Right ventricle myocardium superior (tissue), 1 donor: ENCODE data around the gene IGF2. TPM values are rescaled to one million over a fixed set of nuclear protein-coding genes. Genes with fewer than 3 reads are reported as not detected.

Experiments used
- ATAC-seq: fragments of 200-7000 bp; cut with Tn5 transposase; one replicate; pipeline ENCODE4 v1.9.1; 2020; ENCODE audit warnings: mild to moderate bottlenecking; ENCODE audit not compliant: poor library complexity
- DNase-seq: peaks from one replicate; pipeline ENCODE4 v3.0.0-alpha.2; 2020
- intact Hi-C: fragments of 100-400 bp; cut with DNase I; formaldehyde crosslinking; loops from one replicate; pipeline ENCODE4 v1.11.2; 2022
- total RNA-seq: library from RNA; stranded (reverse); fragmentation: NEBNext Ultra II Directional; extraction: Animal tissue kit (Norgen Biotek cat#: 25700); gene quantifications from one replicate; pipeline ENCODE4 v1.2.1, GENCODE V29; 2021
- donor health status: DM: no; HTN: yes; CAD: no; lungs with severe emphysema.

IGF2 gene
- total RNA-seq, 1 donor from 2014 or later = 79.9 TPM

DNA sequence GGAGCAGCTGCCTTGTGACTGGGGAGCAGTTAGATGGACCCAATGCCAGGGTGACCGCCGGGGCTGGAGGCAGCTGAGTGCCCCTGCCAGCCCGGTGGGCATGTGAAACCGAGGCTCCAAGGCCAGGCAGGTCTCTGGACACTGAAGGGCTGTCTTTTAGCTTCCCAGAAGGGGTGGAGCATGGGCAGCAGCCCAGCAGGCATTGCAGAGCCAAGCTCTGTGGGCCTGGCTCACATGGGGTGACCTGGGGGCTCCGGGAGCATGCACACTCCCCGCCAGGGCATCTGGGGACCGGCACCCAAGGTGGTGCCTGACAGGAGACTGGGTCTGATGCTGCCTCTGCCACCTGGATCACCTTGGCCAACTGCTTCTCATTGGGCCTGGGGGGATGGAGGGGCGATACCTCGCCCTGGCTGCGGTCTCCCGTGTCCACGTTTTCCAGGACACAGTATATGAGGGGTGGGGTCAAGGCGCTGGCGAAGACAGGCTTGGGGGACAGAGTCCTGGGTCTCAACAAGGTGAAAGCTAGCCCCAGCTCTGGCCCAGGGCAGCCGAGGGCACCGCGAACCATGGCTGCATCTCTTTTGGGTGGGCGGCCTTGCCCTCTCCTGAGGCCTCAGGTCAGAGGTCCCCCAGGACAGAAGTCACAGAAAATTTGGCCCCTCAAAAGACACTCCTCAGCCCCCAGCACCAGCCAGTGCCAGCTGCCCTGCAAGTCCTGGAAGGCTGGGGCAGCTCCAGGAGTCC is 18.3 kb upstream of the IGF2 start:
- ATAC-seq (no peak), DNase-seq (no peak)
- intact Hi-C loops = no loop called here

DNA sequence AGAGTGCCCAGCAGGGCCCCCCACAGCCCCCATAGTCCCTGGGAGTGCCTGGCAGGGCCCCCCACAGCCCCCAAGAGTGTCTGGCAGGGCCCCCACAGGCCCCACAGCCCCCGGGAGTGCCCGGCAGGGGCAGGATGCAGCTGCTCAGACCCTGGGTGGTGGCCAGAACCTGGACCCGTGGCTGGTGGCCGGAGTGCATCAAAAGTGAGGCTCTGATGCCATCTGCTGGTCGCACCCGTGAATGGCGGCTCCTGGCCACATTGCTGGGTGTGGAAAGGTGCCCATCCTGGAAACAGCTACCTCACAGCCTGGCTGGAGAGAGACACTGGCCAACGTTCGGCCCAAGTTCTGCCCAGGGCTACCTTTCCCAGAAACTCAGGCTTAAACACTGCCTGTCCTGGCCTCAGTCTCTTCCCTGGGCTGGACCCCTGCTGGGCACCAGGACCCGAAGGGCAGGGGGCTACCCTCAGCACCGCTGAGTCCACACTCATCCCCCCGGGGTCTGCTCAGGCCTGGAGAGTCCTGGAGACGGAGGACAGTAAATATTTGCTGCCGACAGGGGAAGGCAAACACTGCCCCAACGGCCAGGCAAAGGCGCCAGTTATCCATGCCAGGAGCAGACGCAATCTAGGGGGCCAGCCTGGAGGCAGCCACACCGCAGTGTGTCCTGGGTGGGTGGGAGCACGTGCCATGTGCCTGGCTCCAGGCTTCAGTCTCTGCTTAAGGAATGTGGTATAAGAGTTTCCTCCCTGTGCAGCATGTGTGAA is 17.4 kb upstream of the IGF2 start:
- peak; percentile 81 for DNase-seq
- intact Hi-C loops = no loop called here

DNA sequence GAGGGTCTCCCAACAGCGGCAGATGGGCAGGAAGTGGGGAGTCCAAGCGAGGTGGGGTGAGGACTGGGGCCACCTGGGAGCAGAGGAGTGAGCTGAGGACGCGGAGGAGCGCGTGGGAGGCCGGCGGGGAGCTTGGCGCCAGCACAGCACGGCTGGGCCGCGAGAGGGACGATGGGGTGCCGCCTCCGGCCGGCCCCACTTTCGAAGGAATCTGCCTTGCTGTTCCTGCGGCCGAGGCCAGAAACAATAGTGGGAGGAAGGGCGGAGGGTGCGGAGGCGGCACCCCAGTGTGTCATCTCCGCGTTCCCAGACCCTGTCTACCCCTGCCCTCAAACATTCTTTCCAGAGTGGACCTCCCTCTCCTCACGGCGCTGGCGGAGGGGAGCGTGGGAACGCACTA is 16.3 kb upstream of the IGF2 start:
- ATAC-seq (no peak), DNase-seq (no peak)
- intact Hi-C loops = no loop called here

More for the DNA sequence above, 17.4 kb upstream of the IGF2 start:
- peak; percentile 74 for ATAC-seq

DNA sequence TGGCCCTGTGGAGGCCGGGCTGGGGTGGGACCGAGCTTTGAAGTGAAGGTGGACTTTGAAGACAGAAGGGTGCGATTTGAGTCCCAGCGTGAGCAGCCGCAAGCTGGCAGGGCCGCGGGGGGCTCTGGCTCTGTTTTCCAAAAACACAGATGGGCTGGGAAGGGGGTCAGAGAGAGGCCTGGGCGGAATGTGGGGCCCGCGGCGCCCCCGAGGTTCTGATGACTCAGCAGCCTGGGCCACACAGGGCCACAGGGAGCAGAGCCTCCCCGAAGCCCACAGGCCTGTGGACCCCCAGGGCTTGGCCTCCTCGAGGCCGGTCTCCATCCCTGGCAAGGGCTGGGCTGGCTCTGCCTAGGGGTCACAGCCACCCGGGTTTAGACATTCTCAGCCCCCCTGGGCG is 15.7 kb upstream of the IGF2 start:
- intact Hi-C loops = loop anchor here (5.0 kb wide), 3 partner anchors 318 to 503 kb away; partner anchors contain the start of gene TNNI2
- ATAC-seq (no peak), DNase-seq (no peak)

DNA sequence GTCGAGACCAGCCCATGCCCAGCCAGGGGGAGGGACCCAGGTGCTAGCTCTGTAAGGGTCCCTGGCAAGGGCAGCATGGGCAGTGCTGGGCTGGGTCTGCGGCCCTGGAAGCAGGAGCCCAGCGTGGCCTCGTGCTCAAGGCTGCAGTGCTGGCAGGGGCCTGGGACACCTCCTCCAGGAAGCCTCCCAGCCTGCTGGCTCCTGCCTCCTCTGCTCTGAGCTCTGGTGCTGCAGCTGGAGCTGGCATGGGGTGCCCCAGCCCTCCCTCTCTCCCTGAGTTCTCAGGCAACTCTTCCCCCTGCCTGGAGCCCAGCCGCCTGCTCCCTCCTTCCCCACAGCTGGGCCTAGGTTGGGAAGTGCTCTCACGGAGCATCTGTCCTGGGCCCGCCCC is 15.0 kb upstream of the IGF2 start:
- ATAC-seq (no peak), DNase-seq (no peak)
- intact Hi-C loops = loop anchor here (5.0 kb wide), 3 partner anchors 317 to 502 kb away; partner anchors contain the start of gene TNNI2

DNA sequence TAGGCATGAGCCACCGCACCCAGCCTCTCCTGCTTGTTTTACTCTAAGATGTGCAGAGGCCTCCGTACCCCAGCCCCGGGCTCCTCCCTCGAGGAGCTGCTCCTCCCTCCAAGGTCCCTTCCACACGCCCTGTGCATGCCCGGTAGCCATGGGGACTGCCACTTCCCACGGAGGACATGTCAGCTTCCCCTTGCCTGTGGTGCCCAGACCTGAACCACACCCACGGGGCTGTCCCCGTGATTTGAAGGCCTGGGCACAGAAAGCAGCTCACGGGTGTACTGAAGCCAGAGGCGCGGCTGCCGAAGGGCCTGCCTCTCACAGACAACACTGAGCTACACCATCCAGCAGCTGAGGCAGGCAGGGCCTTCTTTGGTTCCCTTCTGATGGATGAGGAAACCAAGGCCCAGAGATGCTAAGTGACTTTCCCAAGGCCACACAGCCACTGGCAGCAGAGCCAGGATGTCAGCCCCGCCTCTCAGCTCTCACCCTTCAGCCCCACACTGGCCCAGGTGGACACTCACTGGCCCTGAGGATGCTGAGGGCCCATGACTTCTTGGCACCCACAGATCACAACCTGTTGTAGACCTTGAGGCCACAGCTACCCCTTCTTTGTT is 14.5 kb upstream of the IGF2 start:
- ATAC-seq (no peak), DNase-seq (no peak)
- intact Hi-C loops = loop anchor here (5.0 kb wide), 3 partner anchors 316 to 501 kb away; partner anchors contain the start of gene TNNI2

DNA sequence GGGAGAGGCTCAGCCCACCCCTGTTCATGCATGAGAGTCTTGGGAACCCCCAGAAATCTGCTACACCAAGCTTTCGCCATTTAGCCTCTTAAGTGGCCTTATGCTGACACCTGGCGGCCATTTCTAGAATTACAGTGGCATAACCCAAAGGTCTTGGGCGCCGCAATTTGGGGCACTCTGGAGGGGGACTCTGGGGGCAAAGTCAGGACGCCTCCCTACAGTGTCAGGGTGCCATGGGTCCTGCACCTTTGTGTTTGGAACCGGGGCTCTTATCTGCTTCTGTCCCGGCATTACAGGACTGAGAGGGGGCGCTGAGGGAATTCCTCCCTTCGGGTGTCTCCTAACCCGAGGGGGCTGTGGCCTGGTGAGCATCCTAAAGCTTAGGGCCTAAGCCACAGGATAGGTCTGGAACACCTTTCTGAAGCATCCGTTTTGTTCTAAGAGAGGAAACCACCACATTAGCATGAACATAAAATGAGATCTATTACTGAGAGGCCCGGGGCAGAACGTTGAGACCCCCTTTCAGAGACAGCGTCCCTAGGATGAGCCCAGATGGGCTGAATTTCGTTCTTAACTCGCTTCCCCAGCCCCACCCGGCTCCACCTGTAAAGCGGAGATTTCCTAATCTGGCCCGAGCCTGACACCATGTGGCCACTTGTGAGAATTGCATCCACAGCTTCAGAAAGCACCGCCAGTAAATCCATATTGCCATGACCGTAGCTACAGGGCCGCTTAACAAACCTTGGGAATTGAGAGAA is 12.5 kb upstream of the IGF2 start:
- ATAC-seq = peak; percentile 80
- intact Hi-C loops = loop anchor here (5.0 kb wide), 3 partner anchors 314 to 499 kb away; partner anchors contain the start of gene TNNI2
- peak; percentile 74 for DNase-seq

DNA sequence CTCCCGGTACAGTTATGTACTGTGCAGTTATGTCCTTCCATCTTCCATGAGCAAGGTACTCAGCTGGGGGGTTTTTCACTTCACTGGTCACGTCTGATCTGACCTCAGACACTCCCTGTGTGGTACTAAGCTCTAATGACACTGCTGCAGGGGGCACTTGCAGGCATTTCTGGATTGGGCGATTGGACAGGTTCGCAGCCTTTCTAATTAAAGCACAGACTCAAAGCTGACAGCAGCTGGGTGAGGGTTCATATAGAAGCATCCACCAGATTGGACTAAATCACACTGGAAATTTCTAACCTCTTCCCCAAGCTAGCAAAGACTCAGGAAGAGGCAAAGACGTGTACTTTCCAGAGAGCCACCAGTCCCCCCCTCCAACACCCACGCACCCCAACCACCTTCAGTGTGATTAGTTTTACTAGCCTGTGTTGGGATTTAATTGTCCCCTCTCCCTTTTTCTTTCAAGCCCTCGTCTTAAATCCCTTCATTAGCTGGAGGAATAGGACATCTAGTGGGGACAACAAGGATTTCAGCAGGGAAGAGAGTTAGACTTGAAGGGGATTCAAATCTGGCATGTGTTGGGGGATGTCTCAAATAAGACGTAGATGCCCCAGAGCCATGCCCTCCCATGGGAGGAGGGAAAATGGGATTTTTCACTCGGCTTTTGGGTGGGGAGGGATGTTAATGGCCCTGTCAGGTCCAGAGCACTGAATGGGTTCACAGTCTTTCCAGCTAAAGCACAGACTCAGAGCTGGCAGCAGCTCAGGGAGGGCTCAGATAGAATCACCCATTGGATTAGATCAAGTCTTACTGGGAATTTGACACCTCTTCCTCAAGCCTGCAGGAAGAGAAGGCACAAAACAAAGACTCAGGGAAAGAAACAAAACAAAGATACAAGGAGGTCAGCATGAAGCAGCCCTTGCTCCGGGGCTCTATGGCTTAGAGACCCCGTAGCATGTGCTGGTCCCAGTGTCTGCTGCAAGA is 11.0 kb upstream of the IGF2 start:
- ATAC-seq = no peak
- intact Hi-C loops = loop anchor here (5.0 to 10.0 kb wide), 4 partner anchors 265 to 498 kb away; partner anchors contain the start of gene TNNI2
- no peak for DNase-seq

DNA sequence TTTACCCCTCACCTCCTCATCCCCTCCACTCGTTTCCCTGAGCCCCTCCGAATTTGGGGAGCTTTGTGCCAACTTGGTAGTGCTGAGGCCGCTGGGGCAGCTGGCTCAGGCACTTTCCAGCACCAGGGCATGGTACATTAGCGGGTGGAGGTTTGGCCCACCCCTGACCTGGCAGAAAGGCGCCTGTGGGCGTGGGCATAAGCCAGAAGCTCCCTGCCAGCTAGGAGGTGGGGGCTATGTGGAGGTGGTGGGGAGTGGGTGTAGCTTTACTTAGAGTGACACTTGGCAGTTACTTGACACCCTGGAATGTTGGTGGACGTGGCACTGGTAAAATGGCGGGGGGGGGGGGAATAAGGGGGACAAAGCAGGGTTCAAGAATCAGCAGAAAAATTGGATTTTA is 10.3 kb upstream of the IGF2 start:
- DNase-seq (no peak), ATAC-seq (no peak)
- intact Hi-C loops = loop anchor here (10.0 kb wide), 1 partner anchor 265 kb away; no protein-coding TSS in a partner anchor

DNA sequence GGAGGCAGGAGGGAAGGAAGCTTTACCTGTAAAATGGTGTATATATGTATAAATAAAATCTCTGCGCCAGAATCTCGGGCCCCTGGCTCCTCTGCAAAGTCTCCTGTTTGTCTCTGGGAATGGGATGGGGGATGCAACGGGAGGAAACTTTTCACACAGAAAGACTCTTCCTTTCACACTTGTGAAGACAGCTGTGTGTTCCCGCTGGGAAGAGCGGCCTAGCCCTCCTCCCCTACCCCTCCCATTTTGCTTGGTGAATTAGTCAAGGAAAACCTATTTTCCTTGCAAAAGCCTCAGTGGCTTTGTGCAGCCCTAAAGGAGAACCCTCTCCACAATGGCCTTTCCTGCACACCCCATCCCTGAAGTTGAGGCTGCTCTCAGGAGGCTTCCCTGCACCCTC is 9.4 kb upstream of the IGF2 start:
- no peak for DNase-seq
- ATAC-seq = no peak
- intact Hi-C loops = loop anchor here (10.0 kb wide), 1 partner anchor 264 kb away; no protein-coding TSS in a partner anchor

DNA sequence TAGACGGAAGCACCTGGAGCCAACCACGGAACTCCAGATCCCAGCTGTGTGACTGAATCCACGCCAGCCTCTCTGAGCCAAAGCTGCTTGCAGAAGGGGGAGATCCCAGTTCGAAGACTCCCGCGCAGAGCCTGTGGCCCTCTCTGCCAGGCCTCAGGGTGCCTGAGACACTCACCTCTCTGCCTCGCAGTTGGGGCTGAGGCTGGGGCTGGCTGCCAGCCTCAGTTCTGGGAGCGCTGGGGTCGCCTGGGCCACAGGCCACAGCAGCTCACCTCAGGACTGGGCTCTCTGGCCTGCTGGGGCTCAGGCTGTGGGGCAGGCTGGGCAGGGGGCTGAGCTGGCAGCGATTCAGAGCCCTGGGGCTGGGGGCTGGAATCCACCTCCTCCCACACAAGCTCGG is 8.2 kb upstream of the IGF2 start:
- ATAC-seq (no peak), DNase-seq (no peak)
- intact Hi-C loops = loop anchor here (10.0 kb wide), 1 partner anchor 263 kb away; no protein-coding TSS in a partner anchor

DNA sequence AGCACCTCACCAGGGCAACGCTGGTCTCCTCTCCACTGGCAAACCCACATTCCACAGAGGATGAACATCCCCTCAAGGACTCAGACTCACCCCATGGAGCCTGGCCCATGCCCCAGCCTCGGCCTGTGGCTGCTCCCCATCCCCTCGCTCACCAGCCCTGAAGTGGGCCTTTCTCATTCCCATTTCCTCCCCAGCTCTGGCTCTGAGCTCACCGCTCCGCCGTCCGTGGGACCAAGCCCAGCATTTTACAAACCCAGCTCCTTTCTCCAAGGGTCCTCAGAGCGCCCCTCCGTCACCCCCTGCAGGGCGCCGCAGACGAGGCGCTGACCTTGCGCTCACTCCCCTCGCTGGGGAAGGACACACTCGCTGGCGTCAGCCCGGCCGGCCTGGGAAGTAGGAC is 6.9 kb upstream of the IGF2 start:
- ATAC-seq = no peak
- intact Hi-C loops = loop anchor here (10.0 kb wide), 1 partner anchor 261 kb away; no protein-coding TSS in a partner anchor

DNA sequence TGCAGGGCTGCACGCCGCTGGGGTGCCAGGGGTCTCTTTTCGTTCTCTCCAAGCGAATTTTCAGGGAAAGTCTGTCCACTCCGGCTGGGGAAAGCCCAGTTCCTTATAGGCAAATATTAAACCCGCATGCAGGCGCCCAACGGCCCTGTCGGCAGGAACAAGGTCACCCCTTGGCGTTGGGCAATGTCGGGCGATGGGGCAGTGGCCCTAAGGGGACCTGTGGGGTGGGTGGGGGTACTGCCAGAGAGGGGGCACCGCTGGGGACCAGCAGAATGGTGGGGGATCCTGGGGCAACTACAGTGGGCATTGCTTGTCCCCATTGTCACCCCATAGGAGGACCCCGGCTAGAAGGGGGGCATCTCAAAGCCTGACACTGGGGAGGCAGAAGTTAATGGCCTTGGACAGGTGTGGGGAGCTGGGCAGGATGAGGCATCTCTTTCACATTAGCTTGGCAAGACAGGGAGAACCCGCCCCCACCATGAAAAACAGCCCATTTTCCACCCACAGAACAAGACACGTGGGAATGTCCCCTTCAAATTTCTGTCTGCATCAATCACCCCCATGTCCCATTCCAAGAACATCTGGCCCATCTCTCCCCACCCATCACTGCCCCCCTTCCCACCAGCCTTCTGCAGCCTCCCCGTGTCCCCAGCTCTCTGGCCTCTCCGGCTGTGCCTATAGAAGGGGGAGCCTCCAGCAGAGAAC is 5.5 kb upstream of the IGF2 start:
- intact Hi-C loops = loop anchor here (10.0 kb wide), 1 partner anchor 260 kb away; no protein-coding TSS in a partner anchor
- no peak for DNase-seq
- no peak for ATAC-seq

More for the DNA sequence above, 6.9 kb upstream of the IGF2 start:
- no peak for DNase-seq

DNA sequence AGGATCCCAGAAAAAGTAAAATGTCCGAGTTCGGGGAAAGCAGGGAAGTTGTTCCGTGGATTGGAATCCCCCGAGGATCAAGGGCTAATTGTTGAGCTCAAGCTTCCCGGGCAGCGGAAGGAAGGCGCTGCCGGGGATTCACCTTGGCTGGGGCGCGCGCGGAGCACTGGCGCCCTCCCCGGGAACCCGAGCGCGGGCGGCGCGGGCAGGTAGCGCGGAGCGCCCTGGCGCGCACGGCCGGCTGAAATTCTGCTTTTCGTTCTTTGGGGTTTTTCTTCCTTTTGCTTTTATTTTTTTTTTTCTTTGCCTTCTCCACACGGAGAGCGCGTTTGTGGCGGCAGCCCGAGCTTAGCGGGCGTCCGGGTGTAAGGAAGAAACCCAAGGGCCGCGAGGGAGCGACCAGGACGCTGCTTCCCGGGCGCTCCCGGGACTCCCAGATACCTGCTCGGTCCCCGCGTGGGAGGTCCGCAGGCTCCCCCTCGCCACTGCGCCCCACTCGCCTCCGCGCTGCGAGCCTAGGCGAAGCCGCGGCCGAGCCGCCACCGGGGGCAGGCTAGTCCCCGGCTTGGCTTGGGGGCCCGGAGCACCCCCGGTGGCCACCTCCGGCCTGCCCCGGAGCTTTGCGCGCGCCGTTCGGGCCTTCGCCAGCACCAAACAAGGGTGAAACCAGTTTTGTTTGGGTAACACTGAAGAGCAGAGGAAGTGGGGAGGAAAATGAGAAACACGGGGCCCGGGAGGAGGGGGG is 4.8 kb upstream of the IGF2 start:
- no peak for DNase-seq
- intact Hi-C loops = loop anchor here (10.0 kb wide), 1 partner anchor 259 kb away; no protein-coding TSS in a partner anchor
- no peak for ATAC-seq

DNA sequence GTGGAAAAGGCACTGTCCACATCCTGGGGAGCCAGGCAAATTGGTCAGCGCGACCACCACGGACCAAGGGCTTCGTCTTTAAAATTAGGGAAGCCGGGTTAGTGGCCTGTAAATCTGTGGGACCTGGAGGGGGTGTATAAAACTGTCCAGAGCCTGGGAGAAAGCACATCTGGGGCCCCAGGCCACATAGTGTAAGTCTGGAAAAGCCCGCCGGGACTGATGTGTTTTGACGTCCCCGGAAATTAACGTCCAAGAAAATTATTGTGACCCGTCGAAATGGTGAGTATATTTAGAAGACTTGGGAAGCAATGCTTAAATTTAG is 4.2 kb upstream of the IGF2 start:
- ATAC-seq (no peak), DNase-seq (no peak)
- intact Hi-C loops = loop anchor here (10.0 kb wide), 1 partner anchor 259 kb away; no protein-coding TSS in a partner anchor

DNA sequence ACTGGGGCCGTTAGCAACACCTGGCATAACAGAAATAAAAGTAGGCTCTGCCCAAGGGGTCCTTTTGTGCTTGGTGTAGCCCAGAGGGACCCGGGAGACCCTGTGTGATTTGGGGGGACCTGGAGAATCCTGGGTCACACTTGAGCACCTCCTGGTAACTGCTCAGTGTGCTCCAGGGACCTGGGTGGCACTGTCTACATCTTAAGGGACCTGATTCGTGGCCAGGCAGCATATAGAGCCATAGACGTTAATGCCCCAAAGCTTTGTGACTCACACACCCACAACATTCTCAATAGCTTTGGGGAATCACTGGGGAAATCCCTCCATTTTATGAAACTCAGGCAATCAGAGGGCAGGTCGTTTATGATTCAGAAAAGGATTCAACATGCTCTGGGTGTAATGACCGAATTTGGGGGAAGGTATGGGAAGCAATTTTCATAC is 3.6 kb upstream of the IGF2 start:
- ATAC-seq (no peak), DNase-seq (peak; percentile 7)
- intact Hi-C loops = loop anchor here (10.0 kb wide), 1 partner anchor 258 kb away; no protein-coding TSS in a partner anchor
